Kidney glomerular epithelial cell (primary cell): Measurements from ENCODE around the gene DAZAP1.
A peak's percentile ranks its signal among the peaks of the same experiment; 100 is the strongest.

Experiments
- DNase-seq: peaks from one replicate; lab custom pipeline; 2025; lab: John Stamatoyannopoulos, UW

The DAZAP1 gene

GRCh38 chr19:1407528-1408299 is at the start of gene DAZAP1:
TSS of gene DAZAP1 (plus strand) at chr19:1407586. CDS start at chr19:1407774, 188 bp downstream.
- DNase-seq, result no peak

- DNase-seq, result no peak
Measured at GRCh38 chr19:1360126-1360817, 47.1 kb upstream of the DAZAP1 start.

- peak; percentile 66 for DNase-seq
Measured at GRCh38 chr19:1360818-1361461, 46.4 kb upstream of the DAZAP1 start.

DNA sequence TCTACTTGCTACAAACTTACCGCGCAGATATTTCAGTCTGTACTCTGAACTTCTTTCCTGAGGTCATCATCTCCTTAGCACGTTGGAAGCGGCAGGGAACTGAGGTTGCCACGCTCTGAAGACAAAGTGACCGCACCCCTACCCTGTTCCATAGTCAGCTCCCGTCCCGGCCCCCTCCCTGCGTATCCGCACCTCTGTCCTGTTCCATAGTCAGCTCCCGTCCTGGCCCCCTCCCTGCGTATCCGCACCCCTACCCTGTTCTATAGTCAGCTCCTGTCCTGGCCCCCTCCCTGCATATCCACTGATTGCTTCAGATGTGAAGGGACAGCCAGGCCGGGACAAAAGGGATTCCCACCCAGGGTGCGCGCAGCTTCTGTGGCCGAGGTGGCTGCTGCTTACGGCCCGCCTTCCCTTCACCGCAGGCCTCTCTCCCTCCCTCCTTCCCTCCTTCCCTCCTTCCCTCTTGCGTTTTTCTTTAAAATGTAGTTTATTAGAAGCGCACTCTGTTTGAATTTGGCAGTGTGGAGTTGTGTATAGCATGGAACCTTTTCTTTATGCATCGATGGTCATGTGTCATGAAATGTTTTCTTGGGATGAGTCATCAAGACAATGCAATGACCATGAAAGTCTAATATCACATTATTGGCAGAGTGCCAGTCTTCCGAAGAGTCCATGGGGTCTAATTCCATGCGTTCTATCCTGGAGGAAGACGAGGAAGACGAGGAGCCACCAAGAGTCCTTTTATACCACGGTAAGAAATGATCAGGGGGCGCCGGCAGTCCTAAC is 45.6 kb upstream of the DAZAP1 start:
- peak; percentile 82 for DNase-seq

- DNase-seq, result no peak
Measured at GRCh38 chr19:1362387-1363257, 44.8 kb upstream of the DAZAP1 start.

DNA sequence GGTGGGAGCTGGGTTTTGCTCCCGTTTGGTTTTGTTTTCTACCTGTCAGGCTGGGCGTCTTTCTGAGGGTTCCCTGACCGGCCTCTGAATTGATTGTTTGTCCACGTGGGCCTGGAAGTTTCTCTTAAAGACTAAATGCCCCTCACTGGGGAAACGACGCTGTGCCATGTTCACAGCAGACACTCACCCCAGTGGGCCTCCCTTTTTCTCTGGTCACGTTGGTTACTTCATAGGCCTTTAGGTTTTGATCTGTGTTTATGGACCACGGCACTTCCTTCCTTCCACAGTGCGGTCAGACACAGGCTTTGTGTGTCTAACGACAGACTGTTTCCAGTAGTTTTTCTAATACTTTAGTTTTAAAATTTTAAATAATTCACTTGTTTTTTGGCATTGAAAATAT is 43.8 kb upstream of the DAZAP1 start:
- DNase-seq, result no peak

DNA sequence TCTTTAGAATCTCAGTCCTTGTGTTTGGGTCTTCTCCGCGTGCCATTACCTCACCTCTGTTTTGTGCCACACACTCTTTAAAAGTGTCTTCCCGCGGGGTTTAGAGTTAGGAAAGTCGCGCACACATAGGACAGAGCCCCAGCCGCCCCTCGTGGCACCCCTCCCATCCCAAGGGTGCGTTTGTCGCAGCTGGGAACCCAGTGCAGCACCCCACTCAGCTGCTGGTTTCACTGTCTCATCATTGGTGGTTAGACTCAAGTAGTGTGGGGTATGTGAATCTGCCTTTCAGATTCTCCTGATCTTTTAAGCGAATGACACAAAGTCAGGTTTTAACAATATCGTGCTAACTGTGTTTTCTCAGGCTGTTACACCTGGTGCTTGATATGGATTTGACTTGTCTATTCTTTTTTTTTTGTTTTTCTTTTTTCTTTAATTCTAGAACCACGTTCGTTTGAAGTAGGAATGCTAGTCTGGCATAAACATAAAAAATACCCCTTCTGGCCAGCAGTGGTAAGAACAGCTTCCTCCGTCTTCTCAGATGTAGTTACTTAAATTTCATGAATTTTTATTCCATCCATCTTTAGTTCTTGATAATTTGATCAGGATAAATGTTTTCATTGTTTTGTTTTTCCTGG is 43.2 kb upstream of the DAZAP1 start:
- no peak for DNase-seq

DNA sequence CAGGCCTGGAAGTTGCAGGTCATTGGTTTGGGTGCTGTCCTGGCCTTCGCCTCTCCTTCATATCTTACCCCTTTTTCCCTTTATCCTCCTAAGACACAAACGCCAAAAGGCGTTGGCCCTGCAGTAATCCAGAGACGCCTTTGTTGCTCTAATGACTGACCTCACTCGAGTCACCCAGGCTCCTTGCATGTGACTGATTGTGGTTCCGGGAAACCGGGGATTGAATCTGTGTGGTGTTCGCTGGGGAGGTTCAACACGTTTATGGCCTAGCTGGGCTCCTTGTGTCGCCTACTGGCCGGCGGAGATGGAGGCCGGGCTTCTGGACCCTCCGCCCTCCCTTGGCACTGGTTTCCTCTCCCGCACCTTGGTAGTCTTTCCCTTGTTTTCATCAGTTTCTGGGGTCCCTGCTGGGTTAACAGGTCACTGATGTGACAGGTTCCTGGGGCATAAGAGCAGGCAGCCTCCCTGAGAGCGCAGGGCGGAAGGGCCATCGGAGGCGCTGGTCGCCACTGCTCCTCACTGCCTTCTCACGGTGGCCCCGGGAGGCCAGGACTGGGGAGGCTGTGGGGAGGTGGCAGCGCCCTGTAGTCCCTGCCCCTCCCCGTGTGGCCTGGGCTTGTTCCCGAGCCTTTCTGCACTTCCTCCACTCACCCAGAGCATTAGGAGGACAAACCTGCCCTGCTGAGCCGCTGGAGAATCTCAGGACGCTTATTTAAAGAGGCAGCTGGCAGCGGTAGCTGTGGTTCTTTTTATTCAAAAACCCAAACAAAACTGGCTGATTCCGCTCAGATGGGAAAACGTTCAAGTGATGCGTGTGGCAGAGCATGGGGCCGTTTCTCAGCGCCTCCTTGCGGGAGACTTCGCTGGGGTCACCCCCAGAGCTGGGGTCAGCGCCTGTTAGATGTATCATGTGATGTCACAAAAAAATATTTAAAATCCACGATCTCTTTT is 41.8 kb upstream of the DAZAP1 start:
- DNase-seq, result no peak

- no peak for DNase-seq
Measured at GRCh38 chr19:1366296-1366695, 41.1 kb upstream of the DAZAP1 start.

DNA sequence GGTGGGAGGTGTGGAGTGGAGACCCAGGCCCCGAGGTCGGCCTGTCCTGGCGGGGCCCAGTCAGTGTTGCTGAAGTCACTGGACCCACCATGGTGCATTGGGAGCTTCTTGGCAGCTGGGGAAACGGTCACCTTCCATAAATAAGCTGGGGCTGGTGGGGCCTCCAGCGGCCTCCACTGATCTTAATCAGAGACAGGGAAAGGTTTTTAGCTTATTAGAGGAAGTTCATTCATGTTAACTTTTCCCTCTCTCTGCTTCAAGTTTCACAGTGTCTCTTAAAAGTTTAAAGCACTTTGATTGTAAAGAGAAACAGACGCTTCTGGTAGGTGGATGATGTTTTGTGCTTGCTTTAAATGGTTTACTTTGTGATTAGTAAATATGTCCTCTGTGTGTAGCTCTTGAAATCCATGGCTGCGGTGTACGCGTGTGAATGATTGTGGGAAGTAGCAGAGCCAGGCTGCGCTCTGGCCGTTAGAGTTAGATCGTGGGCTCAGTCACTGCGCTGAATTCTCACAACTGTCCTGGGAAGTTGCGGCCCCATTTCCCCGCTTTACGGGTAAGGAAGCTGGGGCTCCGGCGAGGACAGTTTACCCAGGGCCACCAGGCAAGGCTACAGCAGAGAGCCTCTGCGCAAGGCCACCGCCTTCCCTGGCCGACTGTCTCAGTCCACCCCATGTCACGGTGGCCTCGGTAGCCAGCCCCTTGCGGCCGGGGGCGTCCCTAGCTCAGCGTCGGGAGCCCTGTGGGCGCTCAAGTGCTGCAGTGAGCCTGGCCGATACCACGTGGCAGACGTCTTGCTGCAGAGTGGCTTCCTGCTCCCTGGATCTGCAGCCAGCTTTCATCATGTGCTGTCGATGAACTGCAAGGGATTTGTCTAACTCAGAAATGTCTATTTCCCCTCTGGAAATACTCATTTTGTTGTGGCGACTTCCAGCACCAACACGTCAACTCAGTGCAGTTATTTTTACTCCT is 40.2 kb upstream of the DAZAP1 start:
- no peak for DNase-seq

- no peak for DNase-seq
Measured at GRCh38 chr19:1369214-1369805, 38.1 kb upstream of the DAZAP1 start.

GRCh38 chr19:1370579-1371361 is 36.6 kb upstream of the DAZAP1 start:
- peak; percentile 18 for DNase-seq

DNA sequence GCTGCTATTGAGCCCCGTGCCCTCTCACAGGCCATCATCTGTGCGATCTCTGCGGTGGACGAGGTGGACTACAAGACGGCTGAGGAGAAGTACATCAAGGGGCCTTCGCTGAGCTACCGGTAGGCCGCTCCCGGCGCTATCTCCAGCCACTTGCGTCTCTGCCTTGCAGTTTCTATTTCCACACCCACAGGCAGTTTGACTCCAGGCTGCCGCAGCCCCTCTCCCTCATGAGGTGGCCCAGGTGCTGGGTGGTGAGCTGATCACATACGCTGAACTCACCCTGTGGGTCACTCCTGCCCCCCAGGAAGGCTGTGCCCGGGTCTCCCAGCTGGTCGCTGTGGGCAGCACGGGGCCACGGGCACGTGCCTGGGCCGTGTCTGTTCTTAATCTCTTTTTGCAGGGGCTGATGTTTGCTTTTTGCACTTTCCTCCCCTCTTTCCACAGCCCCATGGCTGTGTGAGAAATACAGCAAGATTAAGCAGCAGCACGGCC is 34.3 kb upstream of the DAZAP1 start:
- DNase-seq, result no peak

GRCh38 chr19:1373534-1374249 is 33.7 kb upstream of the DAZAP1 start:
- DNase-seq, result no peak

DNA sequence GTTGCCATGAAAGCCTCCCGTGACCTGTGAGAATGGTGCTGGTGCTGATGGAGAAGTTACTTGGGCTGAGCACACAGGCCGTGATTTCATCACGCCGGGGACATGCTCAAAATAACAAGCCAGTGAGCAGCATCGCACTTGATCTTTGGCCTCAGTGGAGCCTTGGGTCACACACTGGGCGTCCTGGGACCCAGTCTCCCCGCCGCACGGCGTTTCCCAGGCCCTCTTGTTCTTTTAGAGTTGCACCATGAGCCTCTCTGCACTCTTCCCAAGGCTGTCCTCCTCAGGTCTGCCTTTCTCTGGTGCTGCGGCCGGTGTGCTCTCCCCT is 33.2 kb upstream of the DAZAP1 start:
- no peak for DNase-seq

- DNase-seq, result no peak
Measured at GRCh38 chr19:1376415-1376805, 31.0 kb upstream of the DAZAP1 start.
